Skin epidermis (tissue), 12 donors: Measurements from ENCODE around the gene OAS1.

Experiments
- H3K27ac ChIP-seq, 21 experiments: fragments of 200-600 bp; sonication (generic) in 11 of 21; one replicate each; pipeline ENCODE4 v1.5.0; 2020; ENCODE audit warnings: mild to moderate bottlenecking in 3 of 21, inconsistent platforms in 2 of 21, moderate library complexity in 2 of 21
- H3K4me3 ChIP-seq, 7 experiments: fragments of 200-600 bp; sonication (generic) in 2 of 7; one replicate each; pipeline ENCODE4 v1.5.0; 2020; ENCODE audit warnings: inconsistent platforms in 2 of 7, mild to moderate bottlenecking in 2 of 7, moderate library complexity in 1 of 7

Gene OAS1

GRCh38 chr12:112961536-112961935, 54.8 kb downstream of the OAS1 start:
- Histone ChIP-seq H3K27ac (no peak overlapping the region), H3K4me3 (no peak overlapping the region)

GRCh38 chr12:112962561-112962960, 55.8 kb downstream of the OAS1 start:
- no peak overlapping the region for H3K27ac ChIP-seq
- no peak overlapping the region for H3K4me3 ChIP-seq

GRCh38 chr12:112963227-112963861, 56.6 kb downstream of the OAS1 start:
- Histone ChIP-seq H3K4me3 (no peak overlapping the region), H3K27ac (no peak overlapping the region)

- no peak overlapping the region for H3K4me3 ChIP-seq
Measured at GRCh38 chr12:112964067-112964670, 57.4 kb downstream of the OAS1 start.

GRCh38 chr12:112964915-112965314, 58.2 kb downstream of the OAS1 start:
- Histone ChIP-seq H3K27ac (no peak overlapping the region), H3K4me3 (no peak overlapping the region)

More at GRCh38 chr12:112964067-112964670, 57.4 kb downstream of the OAS1 start:
- no peak overlapping the region for H3K27ac ChIP-seq

- no peak overlapping the region for H3K27ac ChIP-seq
Measured at GRCh38 chr12:112965643-112966042, 58.9 kb downstream of the OAS1 start.

GRCh38 chr12:112967306-112967705, 60.5 kb downstream of the OAS1 start:
- Histone ChIP-seq H3K27ac (no peak overlapping the region), H3K4me3 (no peak overlapping the region)

More at GRCh38 chr12:112965643-112966042, 58.9 kb downstream of the OAS1 start:
- no peak overlapping the region for H3K4me3 ChIP-seq

GRCh38 chr12:112967858-112968257, 61.1 kb downstream of the OAS1 start:
- H3K27ac ChIP-seq: no peak overlapping the region
- no peak overlapping the region for H3K4me3 ChIP-seq
